HG03064 (cell line): ENCODE results near the gene ECHDC3.

Source experiments
- ATAC-seq: cut with Tn5 transposase; IDR thresholded peaks from one replicate; pipeline ENCODE4 v1.9.1; 2021; ENCODE audit warnings: low read depth; ENCODE audit not compliant: unreplicated experiment

The ECHDC3 gene

DNA sequence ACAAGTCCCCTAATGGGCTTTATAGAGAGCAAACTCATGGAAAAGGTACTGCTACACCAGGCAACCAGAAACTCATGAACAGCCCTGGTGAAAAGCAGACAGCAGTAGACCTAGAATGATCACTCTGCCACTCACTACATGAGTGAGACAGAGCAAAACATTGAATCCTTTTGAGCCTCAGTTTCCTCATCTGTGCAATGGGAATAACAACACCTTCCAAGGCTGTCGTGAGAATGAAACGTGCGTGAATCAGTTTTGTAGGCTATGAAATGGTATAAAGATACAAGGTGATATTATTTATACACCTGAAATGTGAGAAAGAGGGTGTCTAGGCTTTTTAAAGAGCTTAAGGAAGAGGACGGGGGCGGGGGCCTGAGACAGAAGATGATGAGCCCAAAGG, 66.6 kb downstream of the ECHDC3 start:
- no peak for ATAC-seq

- ATAC-seq: no peak
These were observed 68.2 kb downstream of the ECHDC3 start for GRCh38 chr10:11810313-11810766.

- no peak for ATAC-seq
These were observed 68.8 kb downstream of the ECHDC3 start for GRCh38 chr10:11810973-11811372.

GRCh38 chr10:11813177-11813576, 71.0 kb downstream of the ECHDC3 start:
- no peak for ATAC-seq
